GM10266 (cell line): ENCODE results near the gene ENO2.
"Not testable (repeated sequence)": the region's sequence is repeated elsewhere in the genome, so short reads cannot be mapped to it uniquely, and the experiment has no call there.

ENCODE experiments used
- DNase-seq: peaks from one replicate; pipeline ENCODE4 v3.0.0; 2012; ENCODE audit errors: extremely low spot score
- TF ChIP-seq, protein P1 (sequence below): IDR thresholded peaks from 2 replicates; pipeline ENCODE4 v1.5.1; 2012; ENCODE audit warnings: mild to moderate bottlenecking, low read depth; ENCODE audit not compliant: control insufficient read depth, insufficient read depth; ENCODE audit errors: missing control alignments

The ENO2 gene

GRCh38 chr12:6914246-6914946 is at the start of gene ENO2:
ENO2 (plus strand) TSS chr12:6914580; CDS start chr12:6915833, 1,253 bp downstream.
- TF ChIP-seq, protein P1, sequence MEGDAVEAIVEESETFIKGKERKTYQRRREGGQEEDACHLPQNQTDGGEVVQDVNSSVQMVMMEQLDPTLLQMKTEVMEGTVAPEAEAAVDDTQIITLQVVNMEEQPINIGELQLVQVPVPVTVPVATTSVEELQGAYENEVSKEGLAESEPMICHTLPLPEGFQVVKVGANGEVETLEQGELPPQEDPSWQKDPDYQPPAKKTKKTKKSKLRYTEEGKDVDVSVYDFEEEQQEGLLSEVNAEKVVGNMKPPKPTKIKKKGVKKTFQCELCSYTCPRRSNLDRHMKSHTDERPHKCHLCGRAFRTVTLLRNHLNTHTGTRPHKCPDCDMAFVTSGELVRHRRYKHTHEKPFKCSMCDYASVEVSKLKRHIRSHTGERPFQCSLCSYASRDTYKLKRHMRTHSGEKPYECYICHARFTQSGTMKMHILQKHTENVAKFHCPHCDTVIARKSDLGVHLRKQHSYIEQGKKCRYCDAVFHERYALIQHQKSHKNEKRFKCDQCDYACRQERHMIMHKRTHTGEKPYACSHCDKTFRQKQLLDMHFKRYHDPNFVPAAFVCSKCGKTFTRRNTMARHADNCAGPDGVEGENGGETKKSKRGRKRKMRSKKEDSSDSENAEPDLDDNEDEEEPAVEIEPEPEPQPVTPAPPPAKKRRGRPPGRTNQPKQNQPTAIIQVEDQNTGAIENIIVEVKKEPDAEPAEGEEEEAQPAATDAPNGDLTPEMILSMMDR = no peak
- DNase-seq = peak; percentile 88

- DNase-seq = not testable (repeated sequence)
Measured at GRCh38 chr12:6865307-6865706, 49.1 kb upstream of the ENO2 start.

GRCh38 chr12:6866163-6866919 is 48.0 kb upstream of the ENO2 start:
- TF ChIP-seq, protein P1 = no peak
- no peak for DNase-seq

- TF ChIP-seq, protein P1 = no peak
- DNase-seq = no peak
Measured at GRCh38 chr12:6866920-6867412, 47.4 kb upstream of the ENO2 start.

DNA sequence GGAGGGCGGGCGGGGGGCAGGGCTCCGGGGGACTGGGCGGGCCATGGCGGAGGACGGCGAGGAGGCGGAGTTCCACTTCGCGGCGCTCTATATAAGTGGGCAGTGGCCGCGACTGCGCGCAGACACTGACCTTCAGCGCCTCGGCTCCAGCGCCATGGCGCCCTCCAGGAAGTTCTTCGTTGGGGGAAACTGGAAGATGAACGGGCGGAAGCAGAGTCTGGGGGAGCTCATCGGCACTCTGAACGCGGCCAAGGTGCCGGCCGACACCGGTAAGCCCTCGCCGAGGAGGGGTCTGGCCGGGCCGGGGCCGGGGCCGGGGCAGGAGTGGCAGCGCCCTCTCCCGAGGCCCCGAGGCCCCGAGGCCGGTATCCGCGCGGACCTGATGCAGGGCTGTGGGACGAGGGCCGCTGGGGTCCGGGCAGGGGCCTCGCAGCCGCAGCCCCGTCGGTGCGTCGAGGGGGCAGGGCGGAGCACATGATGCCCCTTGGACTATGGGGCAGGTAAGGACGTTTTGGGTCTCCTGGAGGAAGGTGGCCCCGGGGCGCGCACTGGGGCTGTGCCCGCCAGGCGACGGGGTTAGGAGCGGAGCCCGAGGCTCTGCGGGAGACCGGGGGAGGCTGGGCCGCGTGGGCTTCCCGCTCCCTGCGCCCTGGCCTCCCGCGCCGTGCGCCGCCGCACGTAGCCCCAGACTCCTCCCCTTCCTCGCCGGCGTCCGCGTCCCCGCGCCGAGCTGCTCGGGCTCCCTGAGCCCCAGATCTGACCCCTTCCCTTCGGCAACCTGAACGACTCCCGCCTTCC is 46.8 kb upstream of the ENO2 start, which contains the start of gene TPI1:
Gene TPI1, plus strand, starts transcription at position 119 of the 798 bp plus-strand sequence. Its CDS starts 36 bp downstream, at position 155.
- TF ChIP-seq, protein P1 = no peak

DNA sequence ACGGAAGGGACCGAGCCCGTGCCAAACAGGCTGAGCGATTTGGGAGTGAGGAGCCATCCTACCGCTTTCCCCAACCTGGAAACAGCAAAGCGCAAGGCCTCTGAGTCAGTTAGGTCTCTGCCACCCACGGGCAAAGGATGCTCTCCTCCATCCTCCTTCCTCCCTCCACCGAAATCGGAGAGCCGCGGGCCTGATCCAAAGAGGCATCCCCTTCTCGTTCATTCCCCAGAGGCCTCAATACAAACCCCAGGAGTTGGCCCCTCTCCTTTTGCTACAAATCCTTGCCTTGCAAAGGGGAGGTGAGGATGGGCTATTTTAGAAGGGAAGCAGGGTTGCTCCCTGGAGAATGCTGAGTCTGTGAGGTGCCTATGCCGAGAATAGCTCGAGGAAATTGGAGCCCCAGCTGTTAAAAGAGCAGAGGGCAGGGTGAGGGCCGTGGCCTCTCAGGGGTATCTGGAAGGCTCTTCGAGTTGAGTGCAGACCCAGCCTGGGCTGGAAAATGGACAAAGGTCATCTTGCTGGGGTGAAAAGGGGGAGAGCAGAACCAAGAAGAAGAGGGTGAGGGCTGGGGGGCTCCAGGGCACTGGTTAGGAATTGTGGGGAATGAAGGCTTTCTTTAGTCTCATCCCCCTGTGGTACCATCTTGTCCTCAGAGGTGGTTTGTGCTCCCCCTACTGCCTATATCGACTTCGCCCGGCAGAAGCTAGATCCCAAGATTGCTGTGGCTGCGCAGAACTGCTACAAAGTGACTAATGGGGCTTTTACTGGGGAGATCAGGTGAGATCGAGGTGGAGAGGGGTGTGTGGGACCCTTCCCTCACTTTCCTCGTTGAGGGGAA is 46.0 kb upstream of the ENO2 start:
- TF ChIP-seq, protein P1 = peak; percentile 27
- DNase-seq = no peak

More for the DNA sequence above, 46.8 kb upstream of the ENO2 start, which contains the start of gene TPI1:
- DNase-seq = peak; percentile 96
